H1 (cell line): ENCODE results near the gene ZBP1. TPM values are rescaled to one million over a fixed set of nuclear protein-coding genes. Genes with fewer than 3 reads are reported as not detected.

Source experiments
- CTCF ChIA-PET: fragments of 300-600 bp; sonication (Branson Sonifier 250); formaldehyde crosslinking; loops from one replicate; lab custom pipeline; 2021; ENCODE audit not compliant: partially characterized antibody; lab: Charles Lee
- POLR2A ChIA-PET: fragments of 300-600 bp; sonication (Branson Sonifier 250); formaldehyde crosslinking; loops from one replicate; lab custom pipeline; 2021; ENCODE audit warnings: inconsistent platforms; ENCODE audit not compliant: partially characterized antibody; lab: Charles Lee
- DNase-seq, 2 experiments: peaks; one replicate each; pipeline versions ENCODE4 v3.0.0 to v3.0.0-alpha.2; 2010 to 2022; ENCODE audit warnings: low spot score in 2 of 2, low read depth in 1 of 2, mixed read lengths in 1 of 2
- FAIRE-seq: peaks from 2 replicates; lab custom pipeline; 2011; peaks lifted over from hg19 to GRCh38; lab: Jason Lieb, UNC
- H2AFZ ChIP-seq: 2 replicates; pipeline ENCODE4 v1.8.1; 2012; ENCODE audit warnings: low read length, inconsistent platforms
- H2AK5ac ChIP-seq: 2 replicates; pipeline ENCODE4 v1.6.1; 2013; ENCODE audit warnings: low read depth, low read length
- H2BK120ac ChIP-seq: replicated peaks from 2 replicates; pipeline ENCODE3; 2013; ENCODE audit warnings: low read depth, low read length, inconsistent platforms
- H2BK12ac ChIP-seq: 2 replicates; pipeline ENCODE4 v1.6.1; 2013; ENCODE audit warnings: low read depth, low read length
- H2BK15ac ChIP-seq: 2 replicates; pipeline ENCODE4 v1.6.1; 2013; ENCODE audit warnings: low read length
- H2BK20ac ChIP-seq: 2 replicates; pipeline ENCODE4 v1.6.1; 2013; ENCODE audit warnings: low read length
- H2BK5ac ChIP-seq: 2 replicates; pipeline ENCODE4 v1.6.1; 2013; ENCODE audit warnings: low read depth, low read length
- H3K14ac ChIP-seq: 2 replicates; pipeline ENCODE4 v1.6.1; 2013; ENCODE audit warnings: inconsistent platforms; ENCODE audit not compliant: insufficient read length
- H3K18ac ChIP-seq: 2 replicates; pipeline ENCODE4 v1.6.1; 2013; ENCODE audit warnings: low read length; ENCODE audit errors: extremely low read depth
- H3K23ac ChIP-seq: 2 replicates; pipeline ENCODE4 v1.6.1; 2013; ENCODE audit warnings: inconsistent platforms; ENCODE audit not compliant: insufficient read length
- H3K23me2 ChIP-seq: 2 replicates; pipeline ENCODE4 v1.6.1; 2013; ENCODE audit warnings: low read depth, low read length
- H3K27ac ChIP-seq: 2 replicates; pipeline ENCODE4 v1.6.1; 2011; ENCODE audit warnings: low read depth, low read length, inconsistent platforms
- H3K27me3 ChIP-seq, 4 experiments: replicated peaks in 1 of 4; 1 replicate in 1 of 4; 2 replicates in 3 of 4; pipeline versions ENCODE4 v1.6.1 to v1.8.1; 2011 to 2013; ENCODE audit warnings: low read length in 3 of 4, mild to moderate bottlenecking in 3 of 4, inconsistent platforms in 2 of 4, mixed read lengths in 2 of 4, moderate library complexity in 1 of 4; ENCODE audit not compliant: control insufficient read depth in 3 of 4, insufficient read depth in 3 of 4; ENCODE audit errors: extremely low read depth in 1 of 4
- H3K36me3 ChIP-seq, 4 experiments: 2 replicates each; pipeline versions ENCODE4 v1.6.1 to v1.8.1; 2011 to 2013; ENCODE audit warnings: mild to moderate bottlenecking in 4 of 4, low read length in 3 of 4, moderate library complexity in 2 of 4, control low read depth in 1 of 4, inconsistent platforms in 1 of 4; ENCODE audit not compliant: insufficient read depth in 4 of 4, control insufficient read depth in 2 of 4
- H3K4ac ChIP-seq: replicated peaks from 2 replicates; pipeline ENCODE3; 2013; ENCODE audit warnings: low read length, low read depth, mixed read lengths, inconsistent platforms; ENCODE audit not compliant: insufficient read length
- H3K4me1 ChIP-seq, 4 experiments: replicated peaks in 1 of 4; 1 replicate in 1 of 4; 2 replicates in 3 of 4; pipeline versions ENCODE4 v1.6.1 to v1.8.1; 2011 to 2013; ENCODE audit warnings: low read length in 3 of 4, inconsistent platforms in 2 of 4, mixed read lengths in 1 of 4; ENCODE audit not compliant: insufficient read depth in 4 of 4, control insufficient read depth in 3 of 4
- H3K4me2 ChIP-seq, 2 experiments: 2 replicates each; pipeline versions ENCODE4 v1.6.1 to v1.8.1; 2011 to 2013; ENCODE audit warnings: low read depth in 2 of 2, low read length in 2 of 2, control low read depth in 1 of 2, inconsistent platforms in 1 of 2, mild to moderate bottlenecking in 1 of 2; ENCODE audit not compliant: insufficient read depth in 1 of 2
- H3K4me3 ChIP-seq, 4 experiments: fragments of 200-600, 300-600 bp in 1 of 4; sonication (generic), shearing (Covaris generic), sonication (Bioruptor Twin) in 1 of 4; 2 replicates each; pipeline versions ENCODE4 v1.5.1 to v1.8.1; 2011 to 2016; ENCODE audit warnings: low read length in 4 of 4, low read depth in 3 of 4, control low read depth in 2 of 4, inconsistent platforms in 2 of 4, mild to moderate bottlenecking in 2 of 4, mixed read lengths in 1 of 4, moderate library complexity in 1 of 4; ENCODE audit not compliant: insufficient read depth in 2 of 4; ENCODE audit errors: extremely low read depth in 1 of 4
- H3K56ac ChIP-seq: replicated peaks from 2 replicates; pipeline ENCODE3; 2013; ENCODE audit warnings: low read depth, mild to moderate bottlenecking, mixed read lengths, low read length, inconsistent platforms; ENCODE audit not compliant: insufficient read length
- H3K79me1 ChIP-seq: 2 replicates; pipeline ENCODE4 v1.6.1; 2013; ENCODE audit warnings: low read depth, low read length, control low read depth
- H3K79me2 ChIP-seq, 2 experiments: 2 replicates each; pipeline versions ENCODE4 v1.6.1 to v1.8.1; 2012 to 2013; ENCODE audit warnings: low read length in 2 of 2, mild to moderate bottlenecking in 2 of 2, inconsistent platforms in 1 of 2; ENCODE audit not compliant: insufficient read depth in 2 of 2, control insufficient read depth in 1 of 2
- H3K9ac ChIP-seq, 4 experiments: replicated peaks in 1 of 4; 1 replicate in 1 of 4; 2 replicates in 3 of 4; pipeline versions ENCODE4 v1.6.1 to v1.8.1; 2011 to 2013; ENCODE audit warnings: low read depth in 3 of 4, low read length in 3 of 4, control low read depth in 2 of 4, mild to moderate bottlenecking in 2 of 4, moderate library complexity in 2 of 4, inconsistent platforms in 1 of 4; ENCODE audit errors: extremely low read depth in 1 of 4
- H3K9me3 ChIP-seq, 2 experiments: 2 replicates each; pipeline versions ENCODE4 v1.6.1 to v1.8.1; 2012 to 2013; ENCODE audit warnings: mild to moderate bottlenecking in 2 of 2, moderate library complexity in 2 of 2, control low read depth in 1 of 2, inconsistent platforms in 1 of 2, low read depth in 1 of 2, low read length in 1 of 2, mixed read lengths in 1 of 2; ENCODE audit not compliant: insufficient read depth in 2 of 2
- H4K20me1 ChIP-seq, 2 experiments: replicated peaks in 1 of 2; 2 replicates each; pipeline versions ENCODE3 to v1.8.1; 2011 to 2013; ENCODE audit warnings: inconsistent platforms in 2 of 2, low read length in 2 of 2, mild to moderate bottlenecking in 1 of 2; ENCODE audit not compliant: insufficient read depth in 2 of 2, control insufficient read depth in 1 of 2
- H4K5ac ChIP-seq: 2 replicates; pipeline ENCODE4 v1.6.1; 2013; ENCODE audit warnings: low read length, low read depth, mixed read lengths, inconsistent platforms; ENCODE audit not compliant: insufficient read length
- H4K8ac ChIP-seq: 2 replicates; pipeline ENCODE4 v1.8.0; 2013; ENCODE audit warnings: mild to moderate bottlenecking, moderate library complexity, low read length, inconsistent platforms; ENCODE audit not compliant: insufficient read depth; ENCODE audit errors: extremely low read depth
- H4K91ac ChIP-seq: replicated peaks from 2 replicates; pipeline ENCODE3; 2013; ENCODE audit warnings: low read length, mixed read lengths, inconsistent platforms; ENCODE audit not compliant: insufficient read length
- CBX5 ChIP-seq: fragments of 300-800, 300-1000 bp; sonication (generic); IDR thresholded peaks from 2 replicates; pipeline ENCODE4 v1.7.1; 2016; ENCODE audit warnings: antibody characterized with exemption, low read length, low read depth
- CTBP2 ChIP-seq: IDR thresholded peaks from 2 replicates; pipeline ENCODE4 v1.7.0; 2011; ENCODE audit warnings: borderline replicate concordance, mild to moderate bottlenecking, moderate library complexity, mixed read lengths, low read length; ENCODE audit not compliant: insufficient read depth, insufficient read length
- CTCF ChIP-seq, 3 experiments: IDR thresholded peaks; 1 replicate in 2 of 3; 2 replicates in 1 of 3; pipeline versions ENCODE4 v1.5.1 to v1.6.1; 2011; ENCODE audit warnings: low read length in 3 of 3, mild to moderate bottlenecking in 3 of 3, inconsistent platforms in 2 of 3, low read depth in 1 of 3, moderate library complexity in 1 of 3; ENCODE audit not compliant: insufficient read depth in 1 of 3; ENCODE audit errors: control extremely low read depth in 1 of 3
- EGR1 ChIP-seq: IDR thresholded peaks from 2 replicates; pipeline ENCODE4 v1.6.1; 2011; ENCODE audit warnings: low read depth, low read length, borderline replicate concordance
- GTF2F1 ChIP-seq: IDR thresholded peaks from 2 replicates; pipeline ENCODE4 v1.6.1; 2012; ENCODE audit warnings: low read depth, low read length, improper control_type of control experiment, borderline replicate concordance
- NRF1 ChIP-seq: IDR thresholded peaks from 2 replicates; pipeline ENCODE4 v1.6.1; 2011; ENCODE audit warnings: mild to moderate bottlenecking, low read depth, low read length, improper control_type of control experiment
- POU5F1 ChIP-seq: IDR thresholded peaks from 2 replicates; pipeline ENCODE4 v1.6.1; 2011; ENCODE audit warnings: low read depth, mild to moderate bottlenecking, low read length, moderate library complexity
- RAD21 ChIP-seq, 2 experiments: IDR thresholded peaks in 1 of 2; conservative IDR thresholded peaks in 1 of 2; 2 replicates each; pipeline ENCODE4 v1.6.1; 2011; ENCODE audit warnings: low read depth in 2 of 2, low read length in 2 of 2, improper control_type of control experiment in 1 of 2, inconsistent platforms in 1 of 2, mild to moderate bottlenecking in 1 of 2, moderate library complexity in 1 of 2
- SRF ChIP-seq: IDR thresholded peaks from 2 replicates; pipeline ENCODE4 v1.6.1; 2011; ENCODE audit warnings: mild to moderate bottlenecking, low read depth, low read length, moderate library complexity
- YY1 ChIP-seq: IDR thresholded peaks from 2 replicates; pipeline ENCODE4 v1.6.1; 2011; ENCODE audit warnings: low read depth, mild to moderate bottlenecking, low read length
- WGBS, 2 experiments: shearing (Covaris generic) in 1 of 2; methylation state at CpG; one replicate each; pipeline versions ENCODE4 v1.1.6 to v1.1.7; 2013 to 2015; ENCODE audit warnings: low lambda C conversion rate in 2 of 2, mixed read lengths in 2 of 2, inconsistent platforms in 1 of 2, low coverage in 1 of 2, missing lambda C conversion rate in 1 of 2; ENCODE audit not compliant: insufficient replicate concordance in 2 of 2, insufficient coverage in 1 of 2, insufficient read length in 1 of 2; ENCODE audit errors: extremely low coverage in 1 of 2, missing lambda C conversion rate in 1 of 2; 5-methylcytosine and 5-hydroxymethylcytosine counted together
- polyA plus RNA-seq, 7 experiments: library from polyadenylated mRNA; depleted of rRNA in 3 of 7; stranded (reverse) in 5 of 7; unstranded in 2 of 7; fragments of >200 nt in 5 of 7; fragments of 200-250 nt in 2 of 7; gene quantifications; 1 replicate in 5 of 7; 2 replicates in 1 of 7; 4 replicates in 1 of 7; pipeline versions ENCODE4 v1.2.1 to v1.2.3, GENCODE V29; 2011 to 2013; ENCODE audit warnings: missing spikeins in 2 of 7, mixed read lengths in 2 of 7
- total RNA-seq: library from RNA; stranded (reverse); fragmentation: NEBNext Ultra II Directional; extraction: Animal tissue kit (Norgen Biotek cat#: 25700); gene quantifications from 2 replicates; pipeline ENCODE4 v1.2.1, GENCODE V29; 2021

ZBP1 gene
- total and polyA plus RNA-seq, 2 of the 8 experiments (the other 6 are each of a cell fraction or from before 2014, with no cell fraction given), result not detected

GRCh38 chr20:57667388-57667787, 47.2 kb upstream of the ZBP1 start:
- no peak overlapping the region for H3K23ac ChIP-seq
- no peak overlapping the region for H2BK20ac ChIP-seq
- H3K4me3 ChIP-seq, result no peak overlapping the region
- H3K18ac ChIP-seq, result no peak overlapping the region
- DNase-seq (no peak), FAIRE-seq (no peak)
- H3K4ac ChIP-seq, result no peak overlapping the region
- no peak overlapping the region for H3K14ac ChIP-seq
- H2AFZ ChIP-seq, result no peak overlapping the region
- ChIA-PET CTCF (interaction anchor here (1.0 to 1.6 kb wide), 4 partner anchors 8 to 419 kb away, joined by 3 to 5 read pairs (median 3); no protein-coding TSS in a partner anchor), POLR2A (no interaction called here)
- 82% methylated on average over 16 of the region's 16 CpGs; no CpG with 5 or more reads in 1 of the 2 experiments for WGBS, 2 experiments
- no peaks in the 10 kb centered on the region for H3K36me3 ChIP-seq
- no peaks in the 10 kb centered on the region for H3K9me3 ChIP-seq
- H4K8ac ChIP-seq, result no peak overlapping the region
- no peak overlapping the region for H2BK5ac ChIP-seq
- no peak overlapping the region for H3K56ac ChIP-seq
- H3K4me2 ChIP-seq, result no peak overlapping the region
- H3K23me2 ChIP-seq, result no peaks in the 10 kb centered on the region
- H2BK120ac ChIP-seq, result no peak overlapping the region
- H3K27me3 ChIP-seq, result no peaks in the 10 kb centered on the region
- no peak overlapping the region for H2AK5ac ChIP-seq
- H3K4me1 ChIP-seq, result peaks cover 0 to 20% (median 7%) of the 10 kb centered on the region in 4 experiments; a peak in 6 of 7 replicates
- H4K91ac ChIP-seq, result no peak overlapping the region
- H3K79me2 ChIP-seq, result peaks cover 0 to 50% of the 10 kb centered on the region in 2 experiments; a peak in 2 of 4 replicates
- H3K79me1 ChIP-seq, result peaks cover 9% of the 10 kb centered on the region
- peaks cover 10 to 28% of the 10 kb centered on the region in 2 experiments for H4K20me1 ChIP-seq
- H2BK12ac ChIP-seq, result no peak overlapping the region
- no peak overlapping the region for H2BK15ac ChIP-seq
- H4K5ac ChIP-seq, result no peak overlapping the region
- TF ChIP-seq YY1, result no peak
- TF ChIP-seq POU5F1, result no peak
- no peak for TF ChIP-seq CTBP2
- no peak for TF ChIP-seq EGR1
- TF ChIP-seq RAD21 (IDR thresholded peaks at IDR 0.05 in 1 of 2, conservative IDR thresholded peaks at IDR 0.05 in 1 of 2; ENCODE audit: low read depth in 2 of 2, low read length in 2 of 2), result no peak
- TF ChIP-seq CTCF (IDR thresholded peaks at IDR 0.05; ENCODE audit: control extremely low read depth in 1 of 3, insufficient read depth in 1 of 3, low read depth in 1 of 3, low read length in 3 of 3), result no peak
- no peak for TF ChIP-seq GTF2F1
- no peak for TF ChIP-seq CBX5
- TF ChIP-seq SRF, result no peak
- no peak for TF ChIP-seq NRF1
- H3K27ac ChIP-seq, result no peak overlapping the region
- H3K9ac ChIP-seq, result no peak overlapping the region
